ENCODE results near the gene LSAMP. TPM values are rescaled to one million over a fixed set of nuclear protein-coding genes. Genes with fewer than 3 reads are reported as not detected.

Gene LSAMP
- total RNA-seq, 1 experiment from 2014 or later: 5.7 TPM

- ATAC-seq (no peak), DNase-seq (ENCODE audit: low spot score) (no peak)
- no peak for TF ChIP-seq ZNF671 (CRISPR knock-in tag; IDR thresholded peaks at IDR 0.05)
- TF ChIP-seq ZNF232 (CRISPR knock-in tag; IDR thresholded peaks at IDR 0.05): no peak
- TF ChIP-seq, protein P1, sequence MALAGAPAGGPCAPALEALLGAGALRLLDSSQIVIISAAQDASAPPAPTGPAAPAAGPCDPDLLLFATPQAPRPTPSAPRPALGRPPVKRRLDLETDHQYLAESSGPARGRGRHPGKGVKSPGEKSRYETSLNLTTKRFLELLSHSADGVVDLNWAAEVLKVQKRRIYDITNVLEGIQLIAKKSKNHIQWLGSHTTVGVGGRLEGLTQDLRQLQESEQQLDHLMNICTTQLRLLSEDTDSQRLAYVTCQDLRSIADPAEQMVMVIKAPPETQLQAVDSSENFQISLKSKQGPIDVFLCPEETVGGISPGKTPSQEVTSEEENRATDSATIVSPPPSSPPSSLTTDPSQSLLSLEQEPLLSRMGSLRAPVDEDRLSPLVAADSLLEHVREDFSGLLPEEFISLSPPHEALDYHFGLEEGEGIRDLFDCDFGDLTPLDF (CRISPR knock-in tag; IDR thresholded peaks at IDR 0.05): no peak
- TF ChIP-seq MXD4 (CRISPR knock-in tag; IDR thresholded peaks at IDR 0.05; ENCODE audit: borderline replicate concordance): no peak
- no peak for TF ChIP-seq SP1 (CRISPR knock-in tag; conservative IDR thresholded peaks at IDR 0.05)
- no peak for TF ChIP-seq KAT7 (CRISPR knock-in tag; IDR thresholded peaks at IDR 0.05; ENCODE audit: borderline replicate concordance)
- no peak for TF ChIP-seq ZNF396 (CRISPR knock-in tag; IDR thresholded peaks at IDR 0.05; ENCODE audit: borderline replicate concordance)
- TF ChIP-seq, protein P2, sequence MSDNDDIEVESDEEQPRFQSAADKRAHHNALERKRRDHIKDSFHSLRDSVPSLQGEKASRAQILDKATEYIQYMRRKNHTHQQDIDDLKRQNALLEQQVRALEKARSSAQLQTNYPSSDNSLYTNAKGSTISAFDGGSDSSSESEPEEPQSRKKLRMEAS (CRISPR knock-in tag; IDR thresholded peaks at IDR 0.05): no peak
- TF ChIP-seq TP53 (CRISPR knock-in tag; IDR thresholded peaks at IDR 0.05): no peak
- TF ChIP-seq ELF4 (CRISPR knock-in tag; IDR thresholded peaks at IDR 0.05; ENCODE audit: low read depth): no peak
- no peak for TF ChIP-seq IRF2 (CRISPR knock-in tag; IDR thresholded peaks at IDR 0.05; ENCODE audit: borderline replicate concordance, low read depth)
- no peaks in the 10 kb centered on the region for H3K36me3 Mint-ChIP-seq
- no peaks in the 10 kb centered on the region for H3K9me3 Mint-ChIP-seq
- POLR2A ChIA-PET: no interaction called here
- H3K27ac Mint-ChIP-seq: no peak overlapping the region
- peaks cover 11% of the 10 kb centered on the region for H3K4me1 Mint-ChIP-seq
- CTCF ChIA-PET: interaction anchor here (1.9 kb wide), 1 partner anchor 22 kb away, joined by 10 read pairs; no protein-coding TSS in a partner anchor
- no peak overlapping the region for H3K4me3 Mint-ChIP-seq
- no peaks in the 10 kb centered on the region for H3K27me3 Mint-ChIP-seq (ENCODE audit: low read depth)
Observed at GRCh38 chr3:115761927-115762305, 683.4 kb downstream of the LSAMP start.

DNA sequence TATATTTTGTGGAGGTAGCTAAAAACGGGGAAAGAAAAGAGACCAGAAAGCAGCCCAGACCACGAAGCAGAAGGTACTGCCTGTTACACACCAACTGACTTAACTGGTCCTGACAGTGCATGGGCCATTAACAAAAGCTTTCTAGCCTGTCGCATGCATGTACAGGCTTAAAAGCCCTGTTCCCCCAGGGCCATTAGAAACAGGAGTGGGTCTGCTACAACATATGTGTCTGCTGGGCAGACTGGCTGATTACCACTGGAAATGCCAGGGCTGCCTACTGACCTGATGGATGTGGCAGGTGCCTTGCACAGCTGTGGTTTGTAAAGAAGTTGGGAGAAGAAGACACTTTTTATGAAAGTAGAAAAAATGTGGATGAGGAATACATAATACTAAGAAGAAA is 684.6 kb downstream of the LSAMP start:
- CTCF ChIA-PET: interaction anchor here (1.9 kb wide), 1 partner anchor 23 kb away, joined by 10 read pairs; no protein-coding TSS in a partner anchor

More for the DNA sequence above, 684.6 kb downstream of the LSAMP start:
- H3K4me3 Mint-ChIP-seq: no peak overlapping the region
- no peak for TF ChIP-seq TEAD4 (CRISPR knock-in tag; IDR thresholded peaks at IDR 0.05)
- TF ChIP-seq, protein P1 (CRISPR knock-in tag; IDR thresholded peaks at IDR 0.05): no peak
- no peak for TF ChIP-seq IRF2 (CRISPR knock-in tag; IDR thresholded peaks at IDR 0.05; ENCODE audit: borderline replicate concordance, low read depth)
- TF ChIP-seq, protein P3, sequence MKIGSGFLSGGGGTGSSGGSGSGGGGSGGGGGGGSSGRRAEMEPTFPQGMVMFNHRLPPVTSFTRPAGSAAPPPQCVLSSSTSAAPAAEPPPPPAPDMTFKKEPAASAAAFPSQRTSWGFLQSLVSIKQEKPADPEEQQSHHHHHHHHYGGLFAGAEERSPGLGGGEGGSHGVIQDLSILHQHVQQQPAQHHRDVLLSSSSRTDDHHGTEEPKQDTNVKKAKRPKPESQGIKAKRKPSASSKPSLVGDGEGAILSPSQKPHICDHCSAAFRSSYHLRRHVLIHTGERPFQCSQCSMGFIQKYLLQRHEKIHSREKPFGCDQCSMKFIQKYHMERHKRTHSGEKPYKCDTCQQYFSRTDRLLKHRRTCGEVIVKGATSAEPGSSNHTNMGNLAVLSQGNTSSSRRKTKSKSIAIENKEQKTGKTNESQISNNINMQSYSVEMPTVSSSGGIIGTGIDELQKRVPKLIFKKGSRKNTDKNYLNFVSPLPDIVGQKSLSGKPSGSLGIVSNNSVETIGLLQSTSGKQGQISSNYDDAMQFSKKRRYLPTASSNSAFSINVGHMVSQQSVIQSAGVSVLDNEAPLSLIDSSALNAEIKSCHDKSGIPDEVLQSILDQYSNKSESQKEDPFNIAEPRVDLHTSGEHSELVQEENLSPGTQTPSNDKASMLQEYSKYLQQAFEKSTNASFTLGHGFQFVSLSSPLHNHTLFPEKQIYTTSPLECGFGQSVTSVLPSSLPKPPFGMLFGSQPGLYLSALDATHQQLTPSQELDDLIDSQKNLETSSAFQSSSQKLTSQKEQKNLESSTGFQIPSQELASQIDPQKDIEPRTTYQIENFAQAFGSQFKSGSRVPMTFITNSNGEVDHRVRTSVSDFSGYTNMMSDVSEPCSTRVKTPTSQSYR (CRISPR knock-in tag; IDR thresholded peaks at IDR 0.05): no peak
- no peak for TF ChIP-seq GABPB1 (CRISPR knock-in tag; IDR thresholded peaks at IDR 0.05)
- TF ChIP-seq GTF2I (CRISPR knock-in tag; conservative IDR thresholded peaks at IDR 0.05): no peak
- TF ChIP-seq TP53 (CRISPR knock-in tag; IDR thresholded peaks at IDR 0.05): no peak
- TF ChIP-seq, protein P4, sequence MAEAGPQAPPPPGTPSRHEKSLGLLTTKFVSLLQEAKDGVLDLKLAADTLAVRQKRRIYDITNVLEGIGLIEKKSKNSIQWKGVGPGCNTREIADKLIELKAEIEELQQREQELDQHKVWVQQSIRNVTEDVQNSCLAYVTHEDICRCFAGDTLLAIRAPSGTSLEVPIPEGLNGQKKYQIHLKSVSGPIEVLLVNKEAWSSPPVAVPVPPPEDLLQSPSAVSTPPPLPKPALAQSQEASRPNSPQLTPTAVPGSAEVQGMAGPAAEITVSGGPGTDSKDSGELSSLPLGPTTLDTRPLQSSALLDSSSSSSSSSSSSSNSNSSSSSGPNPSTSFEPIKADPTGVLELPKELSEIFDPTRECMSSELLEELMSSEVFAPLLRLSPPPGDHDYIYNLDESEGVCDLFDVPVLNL (CRISPR knock-in tag; IDR thresholded peaks at IDR 0.05; ENCODE audit: borderline replicate concordance, low read depth): no peak
- TF ChIP-seq, protein P5, sequence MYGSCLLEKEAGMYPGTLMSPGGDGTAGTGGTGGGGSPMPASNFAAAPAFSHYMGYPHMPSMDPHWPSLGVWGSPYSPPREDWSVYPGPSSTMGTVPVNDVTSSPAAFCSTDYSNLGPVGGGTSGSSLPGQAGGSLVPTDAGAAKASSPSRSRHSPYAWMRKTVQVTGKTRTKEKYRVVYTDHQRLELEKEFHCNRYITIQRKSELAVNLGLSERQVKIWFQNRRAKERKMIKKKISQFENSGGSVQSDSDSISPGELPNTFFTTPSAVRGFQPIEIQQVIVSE (CRISPR knock-in tag; IDR thresholded peaks at IDR 0.05; ENCODE audit: borderline replicate concordance): no peak
- no peak for TF ChIP-seq ATF1 (CRISPR knock-in tag; IDR thresholded peaks at IDR 0.05)
- TF ChIP-seq, protein P6, sequence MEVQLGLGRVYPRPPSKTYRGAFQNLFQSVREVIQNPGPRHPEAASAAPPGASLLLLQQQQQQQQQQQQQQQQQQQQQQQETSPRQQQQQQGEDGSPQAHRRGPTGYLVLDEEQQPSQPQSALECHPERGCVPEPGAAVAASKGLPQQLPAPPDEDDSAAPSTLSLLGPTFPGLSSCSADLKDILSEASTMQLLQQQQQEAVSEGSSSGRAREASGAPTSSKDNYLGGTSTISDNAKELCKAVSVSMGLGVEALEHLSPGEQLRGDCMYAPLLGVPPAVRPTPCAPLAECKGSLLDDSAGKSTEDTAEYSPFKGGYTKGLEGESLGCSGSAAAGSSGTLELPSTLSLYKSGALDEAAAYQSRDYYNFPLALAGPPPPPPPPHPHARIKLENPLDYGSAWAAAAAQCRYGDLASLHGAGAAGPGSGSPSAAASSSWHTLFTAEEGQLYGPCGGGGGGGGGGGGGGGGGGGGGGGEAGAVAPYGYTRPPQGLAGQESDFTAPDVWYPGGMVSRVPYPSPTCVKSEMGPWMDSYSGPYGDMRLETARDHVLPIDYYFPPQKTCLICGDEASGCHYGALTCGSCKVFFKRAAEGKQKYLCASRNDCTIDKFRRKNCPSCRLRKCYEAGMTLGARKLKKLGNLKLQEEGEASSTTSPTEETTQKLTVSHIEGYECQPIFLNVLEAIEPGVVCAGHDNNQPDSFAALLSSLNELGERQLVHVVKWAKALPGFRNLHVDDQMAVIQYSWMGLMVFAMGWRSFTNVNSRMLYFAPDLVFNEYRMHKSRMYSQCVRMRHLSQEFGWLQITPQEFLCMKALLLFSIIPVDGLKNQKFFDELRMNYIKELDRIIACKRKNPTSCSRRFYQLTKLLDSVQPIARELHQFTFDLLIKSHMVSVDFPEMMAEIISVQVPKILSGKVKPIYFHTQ (CRISPR knock-in tag; IDR thresholded peaks at IDR 0.05): no peak
- TF ChIP-seq ZNF532 (CRISPR knock-in tag; IDR thresholded peaks at IDR 0.05; ENCODE audit: borderline replicate concordance): no peak
- peaks cover 6% of the 10 kb centered on the region; the same call in 1 of the 2 replicates for H3K9me3 Mint-ChIP-seq
- H3K4me1 Mint-ChIP-seq: no peaks in the 10 kb centered on the region
- ATAC-seq (no peak), DNase-seq (ENCODE audit: low spot score) (no peak)
- no peak overlapping the region for H3K27ac Mint-ChIP-seq
- no peaks in the 10 kb centered on the region for H3K27me3 Mint-ChIP-seq (ENCODE audit: low read depth)
- no peaks in the 10 kb centered on the region for H3K36me3 Mint-ChIP-seq
- POLR2A ChIA-PET: no interaction called here
